Lower leg skin (tissue), 4 donors: ENCODE measurements around the gene ZNF18. TPM values are rescaled to one million over a fixed set of nuclear protein-coding genes. Genes with fewer than 3 reads are reported as not detected.
"Not testable (repeated sequence)": the region's sequence is repeated elsewhere in the genome, so short reads cannot be mapped to it uniquely, and the experiment has no call there.

ENCODE experiments used
- DNase-seq, 2 donors: peaks; one replicate each; pipeline ENCODE4 v3.0.0-alpha.2; 2019; ENCODE audit warnings: low spot score in 2 of 2
- H3K4me3 ChIP-seq: fragments of 200-600 bp; sonication (generic); 2 replicates; pipeline ENCODE4 v1.5.1; 2017; ENCODE audit warnings: mild to moderate bottlenecking, low read depth; ENCODE audit not compliant: poor library complexity, severe bottlenecking
- CTCF ChIP-seq, 3 donors: fragments of 450-650 bp; IDR thresholded peaks; one replicate each; pipeline ENCODE4 v1.5.1; 2016; ENCODE audit warnings: antibody characterized with exemption in 3 of 3, mild to moderate bottlenecking in 3 of 3, moderate library complexity in 2 of 3
- POLR2A ChIP-seq, 2 donors: fragments of 450-650 bp; IDR thresholded peaks; one replicate each; pipeline ENCODE4 v1.6.1; 2016 to 2017; ENCODE audit warnings: antibody characterized with exemption in 2 of 2, mild to moderate bottlenecking in 1 of 2, moderate library complexity in 1 of 2
- WGBS, 2 donors: methylation state at CpG; one replicate each; pipeline ENCODE4 v1.1.5; 2018; 5-methylcytosine and 5-hydroxymethylcytosine counted together
- intact Hi-C: fragments of 100-400 bp; cut with DNase I; formaldehyde crosslinking; loops from one replicate; pipeline ENCODE4 v1.15.0; 2023; ENCODE audit warnings: low total_unique reads
- total RNA-seq, 4 donors: library from RNA; depleted of rRNA; stranded (reverse); fragments of >200 nt; gene quantifications; one replicate each; pipeline ENCODE4 v1.1.0, GENCODE V29; 2016

ZNF18 gene
- total RNA-seq, 4 donors from 2014 or later, result 13.0 to 21.7 (median 15.3) TPM

GRCh38 chr17:11944587-11944986 lies 52.7 kb downstream of the ZNF18 start:
- intact Hi-C loops, result no loop called here
- H3K4me3 ChIP-seq, result no peak overlapping the region
- 33 to 43% methylated on average over 3 of the region's 3 CpGs for WGBS, 2 donors
- DNase-seq, result no peak
- no peak for TF ChIP-seq POLR2A (IDR thresholded peaks at IDR 0.05)
- no peak for TF ChIP-seq CTCF (IDR thresholded peaks at IDR 0.05)

GRCh38 chr17:11943759-11944347 lies 53.4 kb downstream of the ZNF18 start:
- 44 to 58% methylated on average over 7 of the region's 7 CpGs for WGBS, 2 donors
- no peak for TF ChIP-seq CTCF (IDR thresholded peaks at IDR 0.05)
- no peak for TF ChIP-seq POLR2A (IDR thresholded peaks at IDR 0.05)
- H3K4me3 ChIP-seq, result no peak overlapping the region
- peak in 1 of 2 donors; percentile 48 for DNase-seq
- intact Hi-C loops, result no loop called here

- intact Hi-C loops, DNase-seq, H3K4me3 ChIP-seq: not testable (repeated sequence)
- 95% methylated on average over 11 of the region's 11 CpGs for WGBS, 2 donors
Observed at GRCh38 chr17:11943086-11943485, 54.2 kb downstream of the ZNF18 start.

GRCh38 chr17:11940904-11941303 lies 56.4 kb downstream of the ZNF18 start:
- WGBS, 2 donors, result 69 to 82% methylated on average over 2 of the region's 2 CpGs

GRCh38 chr17:11935734-11936406 lies 61.4 kb downstream of the ZNF18 start:
- intact Hi-C loops, result no loop called here
- TF ChIP-seq CTCF (IDR thresholded peaks at IDR 0.05), result peak in 1 of 3 donors; percentile 48
- TF ChIP-seq POLR2A (IDR thresholded peaks at IDR 0.05), result no peak
- no peak for DNase-seq
- H3K4me3 ChIP-seq, result no peak overlapping the region
- WGBS, 2 donors, result 40% methylated on average over 14 of the region's 14 CpGs

More at GRCh38 chr17:11940904-11941303, 56.4 kb downstream of the ZNF18 start:
- no peak for DNase-seq
- intact Hi-C loops, result no loop called here
- TF ChIP-seq CTCF (IDR thresholded peaks at IDR 0.05) (no peak), POLR2A (IDR thresholded peaks at IDR 0.05) (no peak)
- H3K4me3 ChIP-seq, result no peak overlapping the region

GRCh38 chr17:11932337-11932898 lies 64.9 kb downstream of the ZNF18 start:
- DNase-seq, result no peak
- intact Hi-C loops, result no loop called here
- H3K4me3 ChIP-seq, result no peak overlapping the region
- TF ChIP-seq POLR2A (IDR thresholded peaks at IDR 0.05) (no peak), CTCF (IDR thresholded peaks at IDR 0.05) (no peak)
- WGBS, 2 donors, result 93% methylated on average over 10 of the region's 10 CpGs
